SU-DHL-6 (cell line): ENCODE results near the gene C12orf43.

Experiments used
- CTCF ChIP-seq: fragments of 200-600 bp; sonication (generic); IDR thresholded peaks from one replicate; pipeline ENCODE4 v1.5.1; 2017; ENCODE audit warnings: antibody characterized with exemption, mild to moderate bottlenecking, low read length, moderate library complexity; ENCODE audit not compliant: insufficient read depth, poor library complexity, severe bottlenecking
- EZH2phosphoT487 ChIP-seq: fragments of 200-600 bp; sonication (generic), shearing (Covaris generic); conservative IDR thresholded peaks from 2 replicates; pipeline ENCODE4 v1.6.1; 2018; ENCODE audit warnings: mild to moderate bottlenecking, antibody characterized with exemption, low read length, moderate library complexity, mixed read lengths

GRCh38 chr12:120980800-120981368, 35.4 kb downstream of the C12orf43 start:
- TF ChIP-seq CTCF (no peak), EZH2phosphoT487 (no peak)
